H1 (cell line): ENCODE results near the gene PTCH2. TPM values are rescaled to one million over a fixed set of nuclear protein-coding genes. Genes with fewer than 3 reads are reported as not detected.

Source experiments
- CTCF ChIA-PET: fragments of 300-600 bp; sonication (Branson Sonifier 250); formaldehyde crosslinking; loops from one replicate; lab custom pipeline; 2021; ENCODE audit not compliant: partially characterized antibody; lab: Charles Lee
- POLR2A ChIA-PET: fragments of 300-600 bp; sonication (Branson Sonifier 250); formaldehyde crosslinking; loops from one replicate; lab custom pipeline; 2021; ENCODE audit warnings: inconsistent platforms; ENCODE audit not compliant: partially characterized antibody; lab: Charles Lee
- DNase-seq, 2 experiments: peaks; one replicate each; pipeline versions ENCODE4 v3.0.0 to v3.0.0-alpha.2; 2010 to 2022; ENCODE audit warnings: low spot score in 2 of 2, low read depth in 1 of 2, mixed read lengths in 1 of 2
- FAIRE-seq: peaks from 2 replicates; lab custom pipeline; 2011; peaks lifted over from hg19 to GRCh38; lab: Jason Lieb, UNC
- H2AFZ ChIP-seq: 2 replicates; pipeline ENCODE4 v1.8.1; 2012; ENCODE audit warnings: low read length, inconsistent platforms
- H2AK5ac ChIP-seq: 2 replicates; pipeline ENCODE4 v1.6.1; 2013; ENCODE audit warnings: low read depth, low read length
- H2BK120ac ChIP-seq: replicated peaks from 2 replicates; pipeline ENCODE3; 2013; ENCODE audit warnings: low read depth, low read length, inconsistent platforms
- H2BK12ac ChIP-seq: 2 replicates; pipeline ENCODE4 v1.6.1; 2013; ENCODE audit warnings: low read depth, low read length
- H2BK15ac ChIP-seq: 2 replicates; pipeline ENCODE4 v1.6.1; 2013; ENCODE audit warnings: low read length
- H2BK20ac ChIP-seq: 2 replicates; pipeline ENCODE4 v1.6.1; 2013; ENCODE audit warnings: low read length
- H2BK5ac ChIP-seq: 2 replicates; pipeline ENCODE4 v1.6.1; 2013; ENCODE audit warnings: low read depth, low read length
- H3K14ac ChIP-seq: 2 replicates; pipeline ENCODE4 v1.6.1; 2013; ENCODE audit warnings: inconsistent platforms; ENCODE audit not compliant: insufficient read length
- H3K18ac ChIP-seq: 2 replicates; pipeline ENCODE4 v1.6.1; 2013; ENCODE audit warnings: low read length; ENCODE audit errors: extremely low read depth
- H3K23ac ChIP-seq: 2 replicates; pipeline ENCODE4 v1.6.1; 2013; ENCODE audit warnings: inconsistent platforms; ENCODE audit not compliant: insufficient read length
- H3K23me2 ChIP-seq: 2 replicates; pipeline ENCODE4 v1.6.1; 2013; ENCODE audit warnings: low read depth, low read length
- H3K27ac ChIP-seq: 2 replicates; pipeline ENCODE4 v1.6.1; 2011; ENCODE audit warnings: low read depth, low read length, inconsistent platforms
- H3K27me3 ChIP-seq, 4 experiments: replicated peaks in 1 of 4; 1 replicate in 1 of 4; 2 replicates in 3 of 4; pipeline versions ENCODE4 v1.6.1 to v1.8.1; 2011 to 2013; ENCODE audit warnings: low read length in 3 of 4, mild to moderate bottlenecking in 3 of 4, inconsistent platforms in 2 of 4, mixed read lengths in 2 of 4, moderate library complexity in 1 of 4; ENCODE audit not compliant: control insufficient read depth in 3 of 4, insufficient read depth in 3 of 4; ENCODE audit errors: extremely low read depth in 1 of 4
- H3K36me3 ChIP-seq, 4 experiments: 2 replicates each; pipeline versions ENCODE4 v1.6.1 to v1.8.1; 2011 to 2013; ENCODE audit warnings: mild to moderate bottlenecking in 4 of 4, low read length in 3 of 4, moderate library complexity in 2 of 4, control low read depth in 1 of 4, inconsistent platforms in 1 of 4; ENCODE audit not compliant: insufficient read depth in 4 of 4, control insufficient read depth in 2 of 4
- H3K4ac ChIP-seq: replicated peaks from 2 replicates; pipeline ENCODE3; 2013; ENCODE audit warnings: low read length, low read depth, mixed read lengths, inconsistent platforms; ENCODE audit not compliant: insufficient read length
- H3K4me1 ChIP-seq, 4 experiments: replicated peaks in 1 of 4; 1 replicate in 1 of 4; 2 replicates in 3 of 4; pipeline versions ENCODE4 v1.6.1 to v1.8.1; 2011 to 2013; ENCODE audit warnings: low read length in 3 of 4, inconsistent platforms in 2 of 4, mixed read lengths in 1 of 4; ENCODE audit not compliant: insufficient read depth in 4 of 4, control insufficient read depth in 3 of 4
- H3K4me2 ChIP-seq, 2 experiments: 2 replicates each; pipeline versions ENCODE4 v1.6.1 to v1.8.1; 2011 to 2013; ENCODE audit warnings: low read depth in 2 of 2, low read length in 2 of 2, control low read depth in 1 of 2, inconsistent platforms in 1 of 2, mild to moderate bottlenecking in 1 of 2; ENCODE audit not compliant: insufficient read depth in 1 of 2
- H3K4me3 ChIP-seq, 4 experiments: fragments of 200-600, 300-600 bp in 1 of 4; sonication (generic), shearing (Covaris generic), sonication (Bioruptor Twin) in 1 of 4; 2 replicates each; pipeline versions ENCODE4 v1.5.1 to v1.8.1; 2011 to 2016; ENCODE audit warnings: low read length in 4 of 4, low read depth in 3 of 4, control low read depth in 2 of 4, inconsistent platforms in 2 of 4, mild to moderate bottlenecking in 2 of 4, mixed read lengths in 1 of 4, moderate library complexity in 1 of 4; ENCODE audit not compliant: insufficient read depth in 2 of 4; ENCODE audit errors: extremely low read depth in 1 of 4
- H3K56ac ChIP-seq: replicated peaks from 2 replicates; pipeline ENCODE3; 2013; ENCODE audit warnings: low read depth, mild to moderate bottlenecking, mixed read lengths, low read length, inconsistent platforms; ENCODE audit not compliant: insufficient read length
- H3K79me1 ChIP-seq: 2 replicates; pipeline ENCODE4 v1.6.1; 2013; ENCODE audit warnings: low read depth, low read length, control low read depth
- H3K79me2 ChIP-seq, 2 experiments: 2 replicates each; pipeline versions ENCODE4 v1.6.1 to v1.8.1; 2012 to 2013; ENCODE audit warnings: low read length in 2 of 2, mild to moderate bottlenecking in 2 of 2, inconsistent platforms in 1 of 2; ENCODE audit not compliant: insufficient read depth in 2 of 2, control insufficient read depth in 1 of 2
- H3K9ac ChIP-seq, 4 experiments: replicated peaks in 1 of 4; 1 replicate in 1 of 4; 2 replicates in 3 of 4; pipeline versions ENCODE4 v1.6.1 to v1.8.1; 2011 to 2013; ENCODE audit warnings: low read depth in 3 of 4, low read length in 3 of 4, control low read depth in 2 of 4, mild to moderate bottlenecking in 2 of 4, moderate library complexity in 2 of 4, inconsistent platforms in 1 of 4; ENCODE audit errors: extremely low read depth in 1 of 4
- H3K9me3 ChIP-seq, 2 experiments: 2 replicates each; pipeline versions ENCODE4 v1.6.1 to v1.8.1; 2012 to 2013; ENCODE audit warnings: mild to moderate bottlenecking in 2 of 2, moderate library complexity in 2 of 2, control low read depth in 1 of 2, inconsistent platforms in 1 of 2, low read depth in 1 of 2, low read length in 1 of 2, mixed read lengths in 1 of 2; ENCODE audit not compliant: insufficient read depth in 2 of 2
- H4K20me1 ChIP-seq, 2 experiments: replicated peaks in 1 of 2; 2 replicates each; pipeline versions ENCODE3 to v1.8.1; 2011 to 2013; ENCODE audit warnings: inconsistent platforms in 2 of 2, low read length in 2 of 2, mild to moderate bottlenecking in 1 of 2; ENCODE audit not compliant: insufficient read depth in 2 of 2, control insufficient read depth in 1 of 2
- H4K5ac ChIP-seq: 2 replicates; pipeline ENCODE4 v1.6.1; 2013; ENCODE audit warnings: low read length, low read depth, mixed read lengths, inconsistent platforms; ENCODE audit not compliant: insufficient read length
- H4K8ac ChIP-seq: 2 replicates; pipeline ENCODE4 v1.8.0; 2013; ENCODE audit warnings: mild to moderate bottlenecking, moderate library complexity, low read length, inconsistent platforms; ENCODE audit not compliant: insufficient read depth; ENCODE audit errors: extremely low read depth
- H4K91ac ChIP-seq: replicated peaks from 2 replicates; pipeline ENCODE3; 2013; ENCODE audit warnings: low read length, mixed read lengths, inconsistent platforms; ENCODE audit not compliant: insufficient read length
- BACH1 ChIP-seq: IDR thresholded peaks from 2 replicates; pipeline ENCODE4 v1.6.1; 2012; ENCODE audit warnings: low read length, improper control_type of control experiment
- BRCA1 ChIP-seq: IDR thresholded peaks from 2 replicates; pipeline ENCODE4 v1.6.1; 2012; ENCODE audit warnings: low read depth, low read length, improper control_type of control experiment
- CEBPB ChIP-seq: IDR thresholded peaks from 2 replicates; pipeline ENCODE4 v1.6.1; 2012; ENCODE audit warnings: low read depth, low read length
- CHD1 ChIP-seq: IDR thresholded peaks from 2 replicates; pipeline ENCODE4 v1.6.1; 2012; ENCODE audit warnings: low read depth, low read length, improper control_type of control experiment
- HDAC6 ChIP-seq: IDR thresholded peaks from one replicate; pipeline ENCODE4 v1.7.1; 2012; ENCODE audit warnings: low read depth, mild to moderate bottlenecking, inconsistent platforms, low read length, moderate library complexity
- JUN ChIP-seq: IDR thresholded peaks from 2 replicates; pipeline ENCODE4 v1.6.1; 2011; ENCODE audit warnings: low read depth, mild to moderate bottlenecking, improper control_type of control experiment, low read length
- JUND ChIP-seq: IDR thresholded peaks from 2 replicates; pipeline ENCODE4 v1.6.1; 2011; ENCODE audit warnings: mild to moderate bottlenecking, improper control_type of control experiment, low read length
- NRF1 ChIP-seq: IDR thresholded peaks from 2 replicates; pipeline ENCODE4 v1.6.1; 2011; ENCODE audit warnings: mild to moderate bottlenecking, low read depth, low read length, improper control_type of control experiment
- RNF2 ChIP-seq: fragments of 200-900, 300-1000 bp; sonication (generic); IDR thresholded peaks from 2 replicates; pipeline ENCODE4 v1.7.1; 2016; ENCODE audit warnings: borderline replicate concordance, low read depth, mild to moderate bottlenecking, antibody characterized with exemption, low read length; ENCODE audit not compliant: poor library complexity, severe bottlenecking; ENCODE audit errors: missing control alignments
- SIX5 ChIP-seq: IDR thresholded peaks from 2 replicates; pipeline ENCODE4 v1.6.1; 2011; ENCODE audit warnings: mild to moderate bottlenecking, low read depth, low read length
- TAF7 ChIP-seq: optimal IDR thresholded peaks from 2 replicates; pipeline ENCODE3; 2011; ENCODE audit warnings: low read depth, mild to moderate bottlenecking, inconsistent platforms, low read length, moderate library complexity, borderline replicate concordance
- TCF12 ChIP-seq: IDR thresholded peaks from 2 replicates; pipeline ENCODE4 v1.6.1; 2011; ENCODE audit warnings: low read depth, mild to moderate bottlenecking, low read length
- TEAD4 ChIP-seq: IDR thresholded peaks from 2 replicates; pipeline ENCODE4 v1.6.1; 2012; ENCODE audit warnings: low read depth, low read length, inconsistent platforms, mixed read lengths
- WGBS, 2 experiments: shearing (Covaris generic) in 1 of 2; methylation state at CpG; one replicate each; pipeline versions ENCODE4 v1.1.6 to v1.1.7; 2013 to 2015; ENCODE audit warnings: low lambda C conversion rate in 2 of 2, mixed read lengths in 2 of 2, inconsistent platforms in 1 of 2, low coverage in 1 of 2, missing lambda C conversion rate in 1 of 2; ENCODE audit not compliant: insufficient replicate concordance in 2 of 2, insufficient coverage in 1 of 2, insufficient read length in 1 of 2; ENCODE audit errors: extremely low coverage in 1 of 2, missing lambda C conversion rate in 1 of 2; 5-methylcytosine and 5-hydroxymethylcytosine counted together
- polyA plus RNA-seq, 7 experiments: library from polyadenylated mRNA; depleted of rRNA in 3 of 7; stranded (reverse) in 5 of 7; unstranded in 2 of 7; fragments of >200 nt in 5 of 7; fragments of 200-250 nt in 2 of 7; gene quantifications; 1 replicate in 5 of 7; 2 replicates in 1 of 7; 4 replicates in 1 of 7; pipeline versions ENCODE4 v1.2.1 to v1.2.3, GENCODE V29; 2011 to 2013; ENCODE audit warnings: missing spikeins in 2 of 7, mixed read lengths in 2 of 7
- total RNA-seq: library from RNA; stranded (reverse); fragmentation: NEBNext Ultra II Directional; extraction: Animal tissue kit (Norgen Biotek cat#: 25700); gene quantifications from 2 replicates; pipeline ENCODE4 v1.2.1, GENCODE V29; 2021

PTCH2 gene
- total and polyA plus RNA-seq, 2 of the 8 experiments (the other 6 are each of a cell fraction or from before 2014, with no cell fraction given) = 0.35 to 1.2 TPM

DNA sequence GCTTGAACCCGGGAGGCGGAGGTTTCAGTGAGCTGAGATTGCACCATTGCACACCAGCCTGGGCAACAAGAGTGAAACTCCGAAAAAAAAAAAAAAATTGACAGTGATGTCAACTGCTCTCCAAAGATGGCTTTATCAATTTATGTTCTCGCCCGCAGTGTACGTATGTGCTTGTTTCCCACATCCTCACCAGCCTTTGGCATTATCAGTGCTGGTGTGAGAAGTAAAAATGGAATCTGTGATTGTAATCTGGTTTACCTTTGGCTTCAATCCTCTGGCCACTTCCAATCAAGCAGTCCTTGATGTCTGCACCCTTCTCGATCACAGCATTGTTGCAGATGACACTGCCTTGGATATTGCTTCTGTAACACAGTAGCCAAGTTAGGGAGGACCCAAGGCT lies 14.4 kb upstream of the PTCH2 start:
- no peak overlapping the region for H3K27ac ChIP-seq
- no peak for DNase-seq
- H4K5ac ChIP-seq = no peak overlapping the region
- H3K23ac ChIP-seq = no peak overlapping the region
- POLR2A ChIA-PET = no interaction called here
- no peaks in the 10 kb centered on the region for H4K20me1 ChIP-seq
- H4K8ac ChIP-seq = no peak overlapping the region; the same call in 1 of the 2 replicates
- no peaks in the 10 kb centered on the region for H3K36me3 ChIP-seq
- no peaks in the 10 kb centered on the region for H3K27me3 ChIP-seq
- H3K9me3 ChIP-seq = no peaks in the 10 kb centered on the region
- no peak overlapping the region for H3K4ac ChIP-seq
- no peaks in the 10 kb centered on the region for H3K79me2 ChIP-seq
- H3K79me1 ChIP-seq = no peaks in the 10 kb centered on the region
- no peak overlapping the region for H2AFZ ChIP-seq
- H2BK15ac ChIP-seq = no peak overlapping the region
- no peak overlapping the region for H3K18ac ChIP-seq
- no peak overlapping the region for H2BK120ac ChIP-seq
- H2BK5ac ChIP-seq = no peak overlapping the region
- H3K14ac ChIP-seq = no peak overlapping the region
- no peaks in the 10 kb centered on the region for H3K23me2 ChIP-seq
- H3K9ac ChIP-seq = no peak overlapping the region
- H2BK12ac ChIP-seq = no peak overlapping the region
- no peak overlapping the region for H2BK20ac ChIP-seq
- no peak for FAIRE-seq
- H4K91ac ChIP-seq = no peak overlapping the region
- no peak overlapping the region for H2AK5ac ChIP-seq
- H3K56ac ChIP-seq = no peak overlapping the region
- TF ChIP-seq SIX5 = no peak
- no peak for TF ChIP-seq CHD1
- no peak for TF ChIP-seq JUN
- TF ChIP-seq TCF12 = no peak
- no peak for TF ChIP-seq TEAD4
- no peak for TF ChIP-seq CEBPB
- no peak for TF ChIP-seq JUND
- TF ChIP-seq BACH1 = no peak
- no peak for TF ChIP-seq NRF1
- TF ChIP-seq BRCA1 = no peak
- no peak for TF ChIP-seq RNF2
- TF ChIP-seq TAF7 = no peak
- TF ChIP-seq HDAC6 = no peak
- WGBS, 2 experiments = 98% methylated on average over 7 of the region's 7 CpGs; no CpG with 5 or more reads in 1 of the 2 experiments
- CTCF ChIA-PET = interaction anchor here (1.0 kb wide), 1 partner anchor 11 kb away, joined by 3 read pairs; no protein-coding TSS in a partner anchor
- no peak overlapping the region for H3K4me3 ChIP-seq
- no peak overlapping the region for H3K4me2 ChIP-seq
- no peaks in the 10 kb centered on the region for H3K4me1 ChIP-seq
